DND-41 (cell line): ENCODE results near the gene UGT1A5.

Source experiments
- EZH2 ChIP-seq: IDR thresholded peaks from 3 replicates; pipeline ENCODE4 v1.6.1; 2012; ENCODE audit warnings: borderline replicate concordance, low read depth, mild to moderate bottlenecking, moderate library complexity, low read length, inconsistent platforms; ENCODE audit not compliant: severe bottlenecking
- TF ChIP-seq, protein P1 (sequence below): IDR thresholded peaks from 2 replicates; pipeline ENCODE4 v1.5.1; 2012; ENCODE audit warnings: borderline replicate concordance, low read length, moderate library complexity, mild to moderate bottlenecking; ENCODE audit not compliant: poor library complexity, severe bottlenecking; ENCODE audit errors: extremely low read depth

DNA sequence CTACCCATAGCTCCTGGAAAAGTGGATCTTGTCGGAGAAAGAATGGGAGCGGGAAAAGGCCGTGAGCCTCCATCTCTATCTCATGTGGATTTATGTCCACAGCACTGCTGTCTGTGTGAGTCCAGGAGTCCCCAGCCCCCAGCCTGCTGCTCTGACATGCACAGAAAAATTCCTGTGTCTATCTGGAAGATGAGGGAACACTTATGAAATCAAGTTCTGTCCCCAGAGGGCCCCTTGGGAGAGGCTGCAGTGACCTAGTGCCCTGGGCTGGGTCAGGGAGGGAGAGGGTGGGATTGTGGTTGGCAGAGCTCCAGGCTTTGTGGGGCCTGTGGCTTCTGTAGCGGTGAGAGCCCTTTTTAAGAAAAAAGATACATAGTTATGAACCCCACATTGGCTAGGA, 104.1 kb downstream of the UGT1A5 start:
- TF ChIP-seq, protein P1, sequence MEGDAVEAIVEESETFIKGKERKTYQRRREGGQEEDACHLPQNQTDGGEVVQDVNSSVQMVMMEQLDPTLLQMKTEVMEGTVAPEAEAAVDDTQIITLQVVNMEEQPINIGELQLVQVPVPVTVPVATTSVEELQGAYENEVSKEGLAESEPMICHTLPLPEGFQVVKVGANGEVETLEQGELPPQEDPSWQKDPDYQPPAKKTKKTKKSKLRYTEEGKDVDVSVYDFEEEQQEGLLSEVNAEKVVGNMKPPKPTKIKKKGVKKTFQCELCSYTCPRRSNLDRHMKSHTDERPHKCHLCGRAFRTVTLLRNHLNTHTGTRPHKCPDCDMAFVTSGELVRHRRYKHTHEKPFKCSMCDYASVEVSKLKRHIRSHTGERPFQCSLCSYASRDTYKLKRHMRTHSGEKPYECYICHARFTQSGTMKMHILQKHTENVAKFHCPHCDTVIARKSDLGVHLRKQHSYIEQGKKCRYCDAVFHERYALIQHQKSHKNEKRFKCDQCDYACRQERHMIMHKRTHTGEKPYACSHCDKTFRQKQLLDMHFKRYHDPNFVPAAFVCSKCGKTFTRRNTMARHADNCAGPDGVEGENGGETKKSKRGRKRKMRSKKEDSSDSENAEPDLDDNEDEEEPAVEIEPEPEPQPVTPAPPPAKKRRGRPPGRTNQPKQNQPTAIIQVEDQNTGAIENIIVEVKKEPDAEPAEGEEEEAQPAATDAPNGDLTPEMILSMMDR = no peak
- no peak for TF ChIP-seq EZH2
